Skeletal muscle tissue (tissue), 4 donors: ENCODE data around the gene ZBTB8B. TPM values are rescaled to one million over a fixed set of nuclear protein-coding genes. Genes with fewer than 3 reads are reported as not detected.
"Not testable (repeated sequence)": the region's sequence is repeated elsewhere in the genome, so short reads cannot be mapped to it uniquely, and the experiment has no call there.

Source experiments
- H3K27ac ChIP-seq: one replicate; pipeline ENCODE4 v1.7.0; 2013; ENCODE audit warnings: mild to moderate bottlenecking, low read depth, low read length, inconsistent platforms
- H3K27me3 ChIP-seq, 3 donors: one replicate each; pipeline ENCODE4 v1.7.0; 2013; ENCODE audit warnings: low read length in 3 of 3; ENCODE audit not compliant: control insufficient read depth in 3 of 3, insufficient read depth in 3 of 3
- H3K36me3 ChIP-seq, 3 donors: one replicate each; pipeline ENCODE4 v1.7.0; 2013; ENCODE audit warnings: low read length in 3 of 3; ENCODE audit not compliant: control insufficient read depth in 3 of 3, insufficient read depth in 3 of 3
- H3K4me1 ChIP-seq, 3 donors: one replicate each; pipeline ENCODE4 v1.7.0; 2013; ENCODE audit warnings: low read length in 3 of 3, mild to moderate bottlenecking in 3 of 3; ENCODE audit not compliant: control insufficient read depth in 3 of 3, insufficient read depth in 3 of 3
- H3K4me3 ChIP-seq, 3 donors: one replicate each; pipeline ENCODE4 v1.7.0; 2013; ENCODE audit warnings: low read length in 3 of 3
- H3K9ac ChIP-seq, 3 donors: one replicate each; pipeline ENCODE4 v1.7.0; 2013; ENCODE audit warnings: low read length in 3 of 3, mild to moderate bottlenecking in 3 of 3, moderate library complexity in 2 of 3, low read depth in 1 of 3
- H3K9me3 ChIP-seq, 3 donors: one replicate each; pipeline ENCODE4 v1.7.0; 2013; ENCODE audit warnings: low read length in 3 of 3; ENCODE audit not compliant: control insufficient read depth in 3 of 3
- total RNA-seq: library from RNA; depleted of rRNA; stranded (reverse); fragments of >200 nt; gene quantifications from one replicate; pipeline ENCODE4 v1.2.3, GENCODE V29; 2014
- donor health status: Osteomylitis.

ZBTB8B gene
- total RNA-seq, 1 donor from 2014 or later = under 0.01 TPM

GRCh38 chr1:32468791-32469190 is 3.9 kb downstream of the ZBTB8B start:
- Histone ChIP-seq H3K9me3 (no peaks in the 10 kb centered on the region), H3K4me3 (no peak overlapping the region), H3K27ac (no peak overlapping the region), H3K4me1 (peaks cover 15 to 17% (median 16%) of the 10 kb centered on the region in 3 donors), H3K9ac (no peak overlapping the region), H3K27me3 (peaks cover 40 to 51% (median 44%) of the 10 kb centered on the region in 3 donors), H3K36me3 (no peaks in the 10 kb centered on the region)

- H3K27me3 ChIP-seq = peaks cover 30 to 37% (median 34%) of the 10 kb centered on the region in 3 donors
- H3K9ac ChIP-seq = no peak overlapping the region
- no peaks in the 10 kb centered on the region for H3K36me3 ChIP-seq
- H3K9me3 ChIP-seq = no peaks in the 10 kb centered on the region
- no peak overlapping the region for H3K4me3 ChIP-seq
- H3K27ac ChIP-seq = no peak overlapping the region
- peaks cover 1 to 2% (median 1%) of the 10 kb centered on the region in 3 donors for H3K4me1 ChIP-seq
These were observed 5.6 kb downstream of the ZBTB8B start for GRCh38 chr1:32470431-32470830.

- H3K27me3 ChIP-seq = peaks cover 24 to 31% (median 29%) of the 10 kb centered on the region in 3 donors
These were observed 6.3 kb downstream of the ZBTB8B start for GRCh38 chr1:32470991-32471694.

GRCh38 chr1:32471695-32472362 is 7.0 kb downstream of the ZBTB8B start:
- Histone ChIP-seq H3K27ac (no peak overlapping the region), H3K4me3 (no peak overlapping the region), H3K27me3 (peaks cover 18 to 25% (median 22%) of the 10 kb centered on the region in 3 donors)

More at GRCh38 chr1:32470991-32471694, 6.3 kb downstream of the ZBTB8B start:
- Histone ChIP-seq H3K9ac (no peak overlapping the region), H3K4me1 (no peaks in the 10 kb centered on the region), H3K9me3 (no peaks in the 10 kb centered on the region), H3K36me3 (no peaks in the 10 kb centered on the region), H3K27ac (no peak overlapping the region), H3K4me3 (no peak overlapping the region)

GRCh38 chr1:32472966-32473365 is 8.1 kb downstream of the ZBTB8B start:
- not testable (repeated sequence) for H3K27ac ChIP-seq, H3K4me1 ChIP-seq, H3K36me3 ChIP-seq, H3K4me3 ChIP-seq, H3K9me3 ChIP-seq, H3K9ac ChIP-seq
- H3K27me3 ChIP-seq = peaks cover 12 to 20% (median 14%) of the 10 kb centered on the region in 3 donors

More at GRCh38 chr1:32471695-32472362, 7.0 kb downstream of the ZBTB8B start:
- Histone ChIP-seq H3K36me3 (no peaks in the 10 kb centered on the region), H3K9me3 (no peaks in the 10 kb centered on the region), H3K9ac (no peak overlapping the region), H3K4me1 (no peaks in the 10 kb centered on the region)

- Histone ChIP-seq H3K9me3 (no peaks in the 10 kb centered on the region), H3K4me1 (no peaks in the 10 kb centered on the region), H3K27ac (no peak overlapping the region), H3K9ac (no peak overlapping the region), H3K36me3 (no peaks in the 10 kb centered on the region), H3K4me3 (no peak overlapping the region), H3K27me3 (peaks cover 12 to 15% (median 14%) of the 10 kb centered on the region in 3 donors)
These were observed 10.1 kb downstream of the ZBTB8B start for GRCh38 chr1:32474954-32475353.

- Histone ChIP-seq H3K27ac (no peak overlapping the region), H3K27me3 (peaks cover 0 to 3% (median 0%) of the 10 kb centered on the region in 3 donors), H3K4me1 (no peaks in the 10 kb centered on the region), H3K9me3 (no peaks in the 10 kb centered on the region), H3K4me3 (no peak overlapping the region), H3K9ac (no peak overlapping the region), H3K36me3 (no peaks in the 10 kb centered on the region)
These were observed 15.1 kb downstream of the ZBTB8B start for GRCh38 chr1:32480003-32480402.

GRCh38 chr1:32480761-32481160 is 15.9 kb downstream of the ZBTB8B start:
- no peak overlapping the region for H3K9ac ChIP-seq
- H3K27me3 ChIP-seq = peaks cover 0 to 3% (median 0%) of the 10 kb centered on the region in 3 donors
- H3K4me1 ChIP-seq = no peaks in the 10 kb centered on the region
- H3K9me3 ChIP-seq = no peaks in the 10 kb centered on the region
- no peak overlapping the region for H3K4me3 ChIP-seq
- no peaks in the 10 kb centered on the region for H3K36me3 ChIP-seq
- no peak overlapping the region for H3K27ac ChIP-seq

- H3K4me1 ChIP-seq, H3K27me3 ChIP-seq, H3K27ac ChIP-seq, H3K36me3 ChIP-seq, H3K9ac ChIP-seq, H3K4me3 ChIP-seq, H3K9me3 ChIP-seq: not testable (repeated sequence)
These were observed 16.9 kb downstream of the ZBTB8B start for GRCh38 chr1:32481788-32482187.

- H3K27ac ChIP-seq = no peak overlapping the region
- no peaks in the 10 kb centered on the region for H3K36me3 ChIP-seq
These were observed 20.8 kb downstream of the ZBTB8B start for GRCh38 chr1:32485554-32486255.

More at GRCh38 chr1:32485554-32486255, 20.8 kb downstream of the ZBTB8B start:
- H3K4me1 ChIP-seq = no peaks in the 10 kb centered on the region
- H3K27me3 ChIP-seq = peaks cover 0 to 2% (median 0%) of the 10 kb centered on the region in 3 donors
- H3K4me3 ChIP-seq = no peak overlapping the region
- no peak overlapping the region for H3K9ac ChIP-seq
- H3K9me3 ChIP-seq = no peaks in the 10 kb centered on the region
